CMK (cell line): ENCODE measurements around the gene GPC6.

ENCODE experiments used
- DNase-seq: peaks from one replicate; pipeline ENCODE4 v3.0.0-alpha.2; 2010; ENCODE audit warnings: low read depth

GPC6 gene

GRCh38 chr13:94416454-94417080 is 1190.0 kb downstream of the GPC6 start:
- DNase-seq = no peak

- DNase-seq = no peak
Measured at GRCh38 chr13:94417294-94417693, 1190.7 kb downstream of the GPC6 start.

GRCh38 chr13:94419304-94419924 is 1192.8 kb downstream of the GPC6 start:
- no peak for DNase-seq

- DNase-seq = no peak
Measured at GRCh38 chr13:94419925-94420305, 1193.3 kb downstream of the GPC6 start.

GRCh38 chr13:94427313-94427953 is 1200.8 kb downstream of the GPC6 start:
- DNase-seq = no peak

- no peak for DNase-seq
Measured at GRCh38 chr13:94431574-94431973, 1205.0 kb downstream of the GPC6 start.

GRCh38 chr13:94431987-94432386 is 1205.4 kb downstream of the GPC6 start:
- DNase-seq = no peak

- no peak for DNase-seq
Measured at GRCh38 chr13:94433055-94433961, 1206.7 kb downstream of the GPC6 start.

GRCh38 chr13:94435604-94436226 is 1209.1 kb downstream of the GPC6 start:
- DNase-seq = peak; percentile 29

- DNase-seq = no peak
Measured at GRCh38 chr13:94444826-94445225, 1218.2 kb downstream of the GPC6 start.

GRCh38 chr13:94454334-94454733 is 1227.7 kb downstream of the GPC6 start:
- DNase-seq = no peak

GRCh38 chr13:94454906-94455305 is 1228.3 kb downstream of the GPC6 start:
- no peak for DNase-seq

GRCh38 chr13:94455414-94455813 is 1228.8 kb downstream of the GPC6 start:
- no peak for DNase-seq
